Measurements from ENCODE around the gene OR10Z1.

- TF ChIP-seq POLR2AphosphoS5 (IDR thresholded peaks at IDR 0.05; ENCODE audit: borderline replicate concordance, low read depth, low read length) (no peak), EZH2 (IDR thresholded peaks at IDR 0.05) (no peak)
Measured at GRCh38 chr1:158652721-158653334, 47.8 kb downstream of the OR10Z1 start.
